Sigmoid colon (tissue), 4 donors: ENCODE data around the gene HSDL2.

Source experiments
- CTCF ChIP-seq, 4 experiments: fragments of 450-650 bp in 3 of 4; fragments of 200-600 bp in 1 of 4; IDR thresholded peaks; one replicate each; pipeline ENCODE4 v1.5.1; 2016 to 2019; ENCODE audit warnings: antibody characterized with exemption in 4 of 4, mild to moderate bottlenecking in 3 of 4, moderate library complexity in 2 of 4
- EP300 ChIP-seq, 4 donors: sonication (generic); formaldehyde crosslinking; IDR thresholded peaks; one replicate each; pipeline ENCODE4 v1.6.1; 2017; ENCODE audit warnings: antibody characterized with exemption in 4 of 4
- POLR2A ChIP-seq, 2 donors: fragments of 450-650 bp; IDR thresholded peaks; one replicate each; pipeline ENCODE4 v1.6.1; 2016; ENCODE audit warnings: antibody characterized with exemption in 2 of 2, mild to moderate bottlenecking in 2 of 2, moderate library complexity in 2 of 2
- POLR2AphosphoS5 ChIP-seq, 4 donors: sonication (generic); formaldehyde crosslinking; IDR thresholded peaks; one replicate each; pipeline ENCODE4 v1.6.1; 2017; ENCODE audit warnings: antibody characterized with exemption in 4 of 4

GRCh38 chr9:112443636-112444035 is 63.7 kb downstream of the HSDL2 start:
- peak in 1 of 4 experiments; percentile 0 for TF ChIP-seq CTCF (IDR thresholded peaks at IDR 0.05)
- no peak for TF ChIP-seq POLR2AphosphoS5 (IDR thresholded peaks at IDR 0.05)
- TF ChIP-seq POLR2A (IDR thresholded peaks at IDR 0.05): no peak
- TF ChIP-seq EP300 (IDR thresholded peaks at IDR 0.05): no peak
